HEK293T (cell line): ENCODE measurements around the gene KPNA1.

Experiments
- CTCF ChIA-PET: fragments of 350-600 bp; formaldehyde crosslinking; extraction: SDS; loops from one replicate; lab custom pipeline; 2021; ENCODE audit warnings: antibody characterized with exemption, inconsistent platforms; lab: Yijun Ruan, JAX
- POLR2A ChIA-PET: fragments of 350-600 bp; formaldehyde crosslinking; extraction: SDS; loops from one replicate; lab custom pipeline; 2020; ENCODE audit warnings: antibody characterized with exemption, inconsistent platforms; lab: Yijun Ruan, JAX
- DNase-seq: peaks from one replicate; pipeline ENCODE4 v3.0.0; 2012; ENCODE audit warnings: mixed read lengths; ENCODE audit errors: extremely low spot score
- ARNT ChIP-seq: fragments of 450-650 bp; IDR thresholded peaks from 2 replicates; pipeline ENCODE4 v1.6.1; 2017; ENCODE audit warnings: mild to moderate bottlenecking
- BHLHE40 ChIP-seq: fragments of 450-650 bp; IDR thresholded peaks from 2 replicates; pipeline ENCODE4 v1.6.1; 2016; ENCODE audit warnings: mild to moderate bottlenecking, moderate library complexity, borderline replicate concordance
- CTBP1 ChIP-seq: fragments of 450-650 bp; IDR thresholded peaks from 2 replicates; pipeline ENCODE4 v1.6.1; 2016; ENCODE audit warnings: borderline replicate concordance
- ELF4 ChIP-seq: fragments of 450-650 bp; IDR thresholded peaks from 2 replicates; pipeline ENCODE4 v1.6.1; 2017; ENCODE audit warnings: antibody characterized with exemption
- FOXA1 ChIP-seq: fragments of 450-650 bp; IDR thresholded peaks from 2 replicates; pipeline ENCODE4 v1.6.1; 2016; ENCODE audit warnings: mild to moderate bottlenecking
- FOXK2 ChIP-seq: fragments of 450-650 bp; IDR thresholded peaks from 2 replicates; pipeline ENCODE4 v1.6.1; 2016; ENCODE audit warnings: mild to moderate bottlenecking
- FOXM1 ChIP-seq: fragments of 450-650 bp; IDR thresholded peaks from 2 replicates; pipeline ENCODE4 v1.6.1; 2017; ENCODE audit warnings: mild to moderate bottlenecking, borderline replicate concordance
- HDGF ChIP-seq: fragments of 450-650 bp; IDR thresholded peaks from 2 replicates; pipeline ENCODE4 v1.6.1; 2017; ENCODE audit warnings: antibody characterized with exemption, borderline replicate concordance
- L3MBTL2 ChIP-seq: fragments of 450-650 bp; conservative IDR thresholded peaks from 2 replicates; pipeline ENCODE4 v1.6.1; 2016; ENCODE audit warnings: mild to moderate bottlenecking
- LEF1 ChIP-seq: fragments of 450-650 bp; IDR thresholded peaks from 2 replicates; pipeline ENCODE4 v1.6.1; 2017; ENCODE audit warnings: mild to moderate bottlenecking, borderline replicate concordance
- NFRKB ChIP-seq: fragments of 450-650 bp; IDR thresholded peaks from 2 replicates; pipeline ENCODE4 v1.6.1; 2016; ENCODE audit warnings: mild to moderate bottlenecking, moderate library complexity
- PKNOX1 ChIP-seq: fragments of 450-650 bp; IDR thresholded peaks from 2 replicates; pipeline ENCODE4 v1.6.1; 2016
- SP1 ChIP-seq: fragments of 450-650 bp; IDR thresholded peaks from 2 replicates; pipeline ENCODE4 v1.6.1; 2017
- SUZ12 ChIP-seq: fragments of 450-650 bp; IDR thresholded peaks from 2 replicates; pipeline ENCODE4 v1.6.1; 2016; ENCODE audit warnings: mild to moderate bottlenecking
- TARDBP ChIP-seq: fragments of 450-650 bp; IDR thresholded peaks from 2 replicates; pipeline ENCODE4 v1.6.1; 2016
- ZNF384 ChIP-seq: fragments of 450-650 bp; IDR thresholded peaks from 2 replicates; pipeline ENCODE4 v1.6.1; 2016

The KPNA1 gene

DNA sequence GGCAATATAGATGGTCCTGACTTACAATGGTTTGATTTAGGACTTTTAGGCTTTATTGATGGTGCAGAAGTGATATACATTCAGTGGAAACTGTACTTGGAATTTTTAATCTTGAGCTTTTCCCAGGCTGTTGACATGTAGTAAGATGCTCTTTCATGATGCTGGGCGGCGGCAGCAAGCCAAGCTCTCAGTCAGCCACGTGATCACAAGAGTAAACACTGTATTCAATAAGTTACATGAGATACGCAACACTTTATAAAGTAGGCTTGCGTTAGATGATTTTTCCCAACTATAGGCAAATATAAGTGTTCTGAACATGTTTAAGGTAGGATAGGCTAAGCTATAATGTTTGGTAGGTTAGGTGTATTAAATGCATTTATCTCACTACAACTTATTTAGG lies 31.4 kb upstream of the KPNA1 start:
- ChIA-PET CTCF (no interaction called here), POLR2A (no interaction called here)
- no peak for TF ChIP-seq SP1
- no peak for TF ChIP-seq TARDBP
- TF ChIP-seq NFRKB, result no peak
- TF ChIP-seq L3MBTL2, result no peak
- no peak for TF ChIP-seq HDGF
- no peak for TF ChIP-seq CTBP1
- TF ChIP-seq LEF1, result no peak
- TF ChIP-seq FOXM1, result no peak
- TF ChIP-seq BHLHE40, result no peak
- no peak for TF ChIP-seq FOXK2
- no peak for TF ChIP-seq FOXA1
- TF ChIP-seq SUZ12, result no peak
- no peak for TF ChIP-seq ZNF384
- TF ChIP-seq ARNT, result no peak
- TF ChIP-seq PKNOX1, result no peak
- DNase-seq, result no peak

- DNase-seq, result no peak
- POLR2A ChIA-PET, result no interaction called here
- CTCF ChIA-PET, result no interaction called here
- TF ChIP-seq ARNT (no peak), SP1 (no peak), L3MBTL2 (no peak), FOXA1 (no peak), TARDBP (no peak), SUZ12 (no peak), ZNF384 (no peak), FOXM1 (no peak), FOXK2 (no peak), CTBP1 (no peak), NFRKB (no peak), HDGF (no peak), LEF1 (no peak), BHLHE40 (no peak)
Observed at GRCh38 chr3:122538956-122539490, 24.3 kb upstream of the KPNA1 start.

GRCh38 chr3:122536632-122537001 lies 21.9 kb upstream of the KPNA1 start:
- DNase-seq, result no peak
- TF ChIP-seq BHLHE40 (no peak), SP1 (no peak), ELF4 (no peak), NFRKB (no peak), FOXK2 (no peak), ZNF384 (no peak), SUZ12 (no peak), L3MBTL2 (no peak), TARDBP (no peak), PKNOX1 (no peak), FOXA1 (no peak), ARNT (no peak), CTBP1 (no peak), FOXM1 (no peak)
- POLR2A ChIA-PET, result interaction anchor here (0.8 kb wide), 1 partner anchor 154 kb away, joined by 3 read pairs; the partner anchor contains the start of gene MIX23
- CTCF ChIA-PET, result no interaction called here

- no peak for TF ChIP-seq FOXA1
- ChIA-PET POLR2A (interaction anchor here (0.8 kb wide), 1 partner anchor 153 kb away, joined by 3 read pairs; the partner anchor contains the start of gene MIX23), CTCF (no interaction called here)
- no peak for DNase-seq
Observed at GRCh38 chr3:122535964-122536631, 21.4 kb upstream of the KPNA1 start.

GRCh38 chr3:122533931-122534334 lies 19.2 kb upstream of the KPNA1 start:
- POLR2A ChIA-PET, result no interaction called here

More at GRCh38 chr3:122533931-122534334, 19.2 kb upstream of the KPNA1 start:
- no peak for TF ChIP-seq TARDBP
- TF ChIP-seq LEF1, result no peak
- TF ChIP-seq BHLHE40, result no peak
- no peak for TF ChIP-seq ELF4
- TF ChIP-seq FOXK2, result no peak
- no peak for TF ChIP-seq SUZ12
- no peak for TF ChIP-seq NFRKB
- TF ChIP-seq CTBP1, result no peak
- TF ChIP-seq FOXM1, result no peak
- no peak for TF ChIP-seq SP1
- TF ChIP-seq HDGF, result no peak
- no peak for TF ChIP-seq ARNT
- TF ChIP-seq FOXA1, result no peak
- no peak for TF ChIP-seq PKNOX1
- no peak for TF ChIP-seq L3MBTL2
- TF ChIP-seq ZNF384, result no peak
- CTCF ChIA-PET, result no interaction called here
- DNase-seq, result no peak
